DOHH2 (cell line): ENCODE measurements around the gene STARD3NL.
"Not testable (repeated sequence)": the region's sequence is repeated elsewhere in the genome, so short reads cannot be mapped to it uniquely, and the experiment has no call there.

ENCODE experiments used
- CTCF ChIP-seq: fragments of 200-600 bp; sonication (generic); IDR thresholded peaks from one replicate; pipeline ENCODE4 v1.5.1; 2014; ENCODE audit warnings: antibody characterized with exemption, mild to moderate bottlenecking, low read depth, low read length; ENCODE audit not compliant: poor library complexity, severe bottlenecking
- EZH2phosphoT487 ChIP-seq: fragments of 200-600 bp; sonication (generic); IDR thresholded peaks from 2 replicates; pipeline ENCODE4 v1.6.1; 2017; ENCODE audit warnings: borderline replicate concordance, mild to moderate bottlenecking, antibody characterized with exemption, low read length, moderate library complexity, mixed read lengths

- not testable (repeated sequence) for TF ChIP-seq CTCF, EZH2phosphoT487
Measured at GRCh38 chr7:38243345-38243744, 65.3 kb downstream of the STARD3NL start.
